Erythroblast (primary cell): ENCODE results near the gene TLR4.

ENCODE experiments used
- GATA1 ChIP-seq: IDR thresholded peaks from 2 replicates; pipeline ENCODE4 v1.6.1; 2011; ENCODE audit warnings: low read depth, mild to moderate bottlenecking, control low read depth, low read length, moderate library complexity
- POLR2A ChIP-seq: IDR thresholded peaks from 2 replicates; pipeline ENCODE4 v1.6.1; 2011; ENCODE audit warnings: mild to moderate bottlenecking, low read length

DNA sequence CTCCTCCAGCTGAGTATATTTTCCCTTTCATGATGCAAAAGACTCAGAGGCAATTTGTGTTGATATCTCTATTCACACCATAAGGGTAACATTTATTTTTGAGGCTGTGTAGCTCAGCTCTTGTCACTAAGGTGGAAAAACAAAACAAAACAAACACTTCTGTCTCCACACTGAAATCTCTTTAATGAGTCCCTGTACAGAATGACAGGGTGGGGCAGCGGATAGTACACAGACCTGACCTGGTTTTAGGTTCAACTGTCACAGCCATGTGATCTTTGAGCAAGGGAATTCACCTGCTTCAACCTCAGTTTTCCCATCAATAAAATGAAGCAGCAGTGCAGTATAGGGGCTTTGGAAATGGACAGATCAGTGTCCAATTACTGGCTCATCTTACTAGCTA, 29.3 kb downstream of the TLR4 start:
- TF ChIP-seq POLR2A (no peak), GATA1 (no peak)
